Keratinocyte (primary cell): ENCODE results near the gene LRIG1. TPM values are rescaled to one million over a fixed set of nuclear protein-coding genes. Genes with fewer than 3 reads are reported as not detected.

Experiments used
- DNase-seq: peaks from one replicate; pipeline ENCODE4 v3.0.0-alpha.2; 2011; ENCODE audit warnings: low read depth, missing footprints, low spot score
- FAIRE-seq: peaks from 2 replicates; lab custom pipeline; 2011; peaks lifted over from hg19 to GRCh38; lab: Jason Lieb, UNC
- H2AFZ ChIP-seq: 2 replicates; pipeline ENCODE4 v1.6.0; 2012; ENCODE audit warnings: low read length, control low read depth, inconsistent platforms; ENCODE audit not compliant: control insufficient read depth
- H3K27ac ChIP-seq: 2 replicates; pipeline ENCODE4 v1.5.1; 2011; ENCODE audit warnings: low read length; ENCODE audit not compliant: control insufficient read depth, insufficient read depth
- H3K27me3 ChIP-seq: 3 replicates; pipeline ENCODE4 v1.6.0; 2011; ENCODE audit warnings: low read length; ENCODE audit not compliant: control insufficient read depth, insufficient read depth; ENCODE audit errors: extremely low read depth
- H3K36me3 ChIP-seq, 2 experiments: 2 replicates in 1 of 2; 3 replicates in 1 of 2; pipeline ENCODE4 v1.5.1; 2011; ENCODE audit warnings: low read length in 2 of 2, mild to moderate bottlenecking in 1 of 2; ENCODE audit not compliant: control insufficient read depth in 2 of 2, insufficient read depth in 2 of 2; ENCODE audit errors: extremely low read depth in 1 of 2
- H3K4me1 ChIP-seq: 3 replicates; pipeline ENCODE4 v1.5.1; 2011; ENCODE audit warnings: low read length; ENCODE audit not compliant: control insufficient read depth, insufficient read depth; ENCODE audit errors: extremely low read depth
- H3K4me2 ChIP-seq: 3 replicates; pipeline ENCODE4 v1.6.0; 2011; ENCODE audit warnings: low read depth, low read length; ENCODE audit not compliant: control insufficient read depth, insufficient read depth; ENCODE audit errors: extremely low read depth
- H3K4me3 ChIP-seq, 3 experiments: fragments of 200-600 bp in 1 of 3; sonication (generic) in 1 of 3; 2 replicates in 2 of 3; 3 replicates in 1 of 3; pipeline ENCODE4 v1.5.1; 2011 to 2016; ENCODE audit warnings: low read length in 3 of 3, mild to moderate bottlenecking in 3 of 3, control low read depth in 2 of 3, inconsistent platforms in 1 of 3, low read depth in 1 of 3, mixed read lengths in 1 of 3, mixed run types in 1 of 3, moderate library complexity in 1 of 3; ENCODE audit not compliant: control insufficient read depth in 2 of 3, insufficient read depth in 2 of 3; ENCODE audit errors: extremely low read depth in 1 of 3
- H3K79me2 ChIP-seq: 2 replicates; pipeline ENCODE4 v1.6.0; 2012; ENCODE audit warnings: low read length; ENCODE audit not compliant: control insufficient read depth, insufficient read depth
- H3K9ac ChIP-seq: 3 replicates; pipeline ENCODE4 v1.6.0; 2011; ENCODE audit warnings: low read length; ENCODE audit not compliant: control insufficient read depth, insufficient read depth; ENCODE audit errors: extremely low read depth
- H3K9me1 ChIP-seq: 3 replicates; pipeline ENCODE4 v1.6.0; 2011; ENCODE audit warnings: low read length; ENCODE audit not compliant: control insufficient read depth, insufficient read depth; ENCODE audit errors: extremely low read depth
- H3K9me3 ChIP-seq: 2 replicates; pipeline ENCODE4 v1.5.1; 2012; ENCODE audit warnings: low read depth, low read length; ENCODE audit not compliant: control insufficient read depth
- H4K20me1 ChIP-seq: 3 replicates; pipeline ENCODE4 v1.6.0; 2011; ENCODE audit warnings: low read length; ENCODE audit not compliant: control insufficient read depth, insufficient read depth; ENCODE audit errors: extremely low read depth
- EZH2 ChIP-seq: IDR thresholded peaks from one replicate; pipeline ENCODE4 v1.6.1; 2012; ENCODE audit warnings: inconsistent platforms, mild to moderate bottlenecking, low read length, moderate library complexity
- dilution Hi-C: fragments of 300-500 bp; cut with MboI; formaldehyde crosslinking; loops from one replicate; pipeline ENCODE4 v1.7.0; 2020; ENCODE audit warnings: low sequenced_read_pairs; ENCODE audit not compliant: extremely low pct_ligation_motif_present
- polyA plus RNA-seq, 5 experiments: library from polyadenylated mRNA; depleted of rRNA in 3 of 5; stranded (reverse) in 3 of 5; stranded (forward) in 1 of 5; unstranded in 1 of 5; fragments of >200 nt; gene quantifications; 1 replicate in 1 of 5; 2 replicates in 3 of 5; 3 replicates in 1 of 5; pipeline versions ENCODE4 v1.2.1 to v1.2.3, GENCODE V29; 2011 to 2012; ENCODE audit warnings: missing spikeins in 2 of 5, low read depth in 1 of 5, low replicate concordance in 1 of 5
- TF ChIP-seq, protein P1 (sequence below), 3 experiments: IDR thresholded peaks in 1 of 3; conservative IDR thresholded peaks in 1 of 3; optimal IDR thresholded peaks in 1 of 3; 2 replicates in 2 of 3; 3 replicates in 1 of 3; pipeline versions ENCODE3 to v1.5.1; 2011; ENCODE audit warnings: low read length in 3 of 3, mild to moderate bottlenecking in 3 of 3, moderate library complexity in 2 of 3, control low read depth in 1 of 3, inconsistent platforms in 1 of 3; ENCODE audit not compliant: insufficient read depth in 2 of 3; ENCODE audit errors: extremely low read depth in 1 of 3

The LRIG1 gene
- polyA plus RNA-seq, 1 donor (not counting 4 experiments of a cell fraction or from before 2014, with no cell fraction given), result 17.2 TPM

DNA sequence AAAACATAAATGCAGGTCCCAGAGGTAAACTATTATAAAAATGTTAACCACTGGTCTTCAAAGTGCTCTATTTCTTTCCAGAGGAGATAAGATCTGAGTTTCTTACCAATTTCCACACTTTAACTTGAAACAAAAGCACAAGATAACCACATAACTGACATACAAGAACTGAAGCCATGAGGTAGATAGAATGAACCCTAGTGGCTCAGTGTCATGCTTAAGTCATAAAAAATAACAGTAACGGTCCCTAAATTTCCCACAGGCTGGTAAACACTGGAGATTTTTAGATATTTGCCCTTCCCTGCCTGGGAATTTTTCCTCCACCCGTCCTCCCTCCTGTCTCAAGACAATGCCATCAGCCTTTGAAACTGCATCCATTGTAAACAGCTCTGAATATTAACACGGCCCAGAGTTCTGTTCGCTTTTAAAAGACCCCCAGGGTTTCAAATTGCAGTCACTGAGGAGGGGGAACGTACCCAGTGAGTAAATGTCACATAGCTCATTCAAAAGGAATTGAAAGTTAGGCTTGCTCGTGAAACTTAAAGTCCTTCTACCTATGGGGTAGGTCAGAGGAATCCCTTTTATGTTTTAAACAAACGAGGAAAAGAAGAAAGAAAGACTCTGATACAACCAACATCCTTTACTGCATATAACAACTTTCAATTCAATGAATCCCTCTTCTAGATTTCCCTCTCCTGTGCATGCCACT is 5.7 kb downstream of the LRIG1 start:
- H3K4me2 ChIP-seq, result no peak overlapping the region
- H3K4me3 ChIP-seq, result no peak overlapping the region
- H3K36me3 ChIP-seq, result no peaks in the 10 kb centered on the region
- H4K20me1 ChIP-seq, result no peaks in the 10 kb centered on the region
- H3K9me3 ChIP-seq, result no peaks in the 10 kb centered on the region
- FAIRE-seq, result no peak
- H3K27me3 ChIP-seq, result no peaks in the 10 kb centered on the region
- H3K9me1 ChIP-seq, result no peaks in the 10 kb centered on the region
- H2AFZ ChIP-seq, result no peak overlapping the region
- DNase-seq, result no peak
- dilution Hi-C loops, result no loop called here
- peaks cover 67% of the 10 kb centered on the region for H3K79me2 ChIP-seq
- peaks cover 28% of the 10 kb centered on the region for H3K4me1 ChIP-seq
- H3K27ac ChIP-seq, result no peak overlapping the region
- TF ChIP-seq, protein P1, sequence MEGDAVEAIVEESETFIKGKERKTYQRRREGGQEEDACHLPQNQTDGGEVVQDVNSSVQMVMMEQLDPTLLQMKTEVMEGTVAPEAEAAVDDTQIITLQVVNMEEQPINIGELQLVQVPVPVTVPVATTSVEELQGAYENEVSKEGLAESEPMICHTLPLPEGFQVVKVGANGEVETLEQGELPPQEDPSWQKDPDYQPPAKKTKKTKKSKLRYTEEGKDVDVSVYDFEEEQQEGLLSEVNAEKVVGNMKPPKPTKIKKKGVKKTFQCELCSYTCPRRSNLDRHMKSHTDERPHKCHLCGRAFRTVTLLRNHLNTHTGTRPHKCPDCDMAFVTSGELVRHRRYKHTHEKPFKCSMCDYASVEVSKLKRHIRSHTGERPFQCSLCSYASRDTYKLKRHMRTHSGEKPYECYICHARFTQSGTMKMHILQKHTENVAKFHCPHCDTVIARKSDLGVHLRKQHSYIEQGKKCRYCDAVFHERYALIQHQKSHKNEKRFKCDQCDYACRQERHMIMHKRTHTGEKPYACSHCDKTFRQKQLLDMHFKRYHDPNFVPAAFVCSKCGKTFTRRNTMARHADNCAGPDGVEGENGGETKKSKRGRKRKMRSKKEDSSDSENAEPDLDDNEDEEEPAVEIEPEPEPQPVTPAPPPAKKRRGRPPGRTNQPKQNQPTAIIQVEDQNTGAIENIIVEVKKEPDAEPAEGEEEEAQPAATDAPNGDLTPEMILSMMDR (optimal IDR thresholded peaks at IDR 0.05 in 1 of 3, IDR thresholded peaks at IDR 0.05 in 1 of 3, conservative IDR thresholded peaks at IDR 0.05 in 1 of 3; ENCODE audit: extremely low read depth in 1 of 3, insufficient read depth in 2 of 3, low read length in 3 of 3), result no peak
- TF ChIP-seq EZH2, result no peak
- H3K9ac ChIP-seq, result no peak overlapping the region

DNA sequence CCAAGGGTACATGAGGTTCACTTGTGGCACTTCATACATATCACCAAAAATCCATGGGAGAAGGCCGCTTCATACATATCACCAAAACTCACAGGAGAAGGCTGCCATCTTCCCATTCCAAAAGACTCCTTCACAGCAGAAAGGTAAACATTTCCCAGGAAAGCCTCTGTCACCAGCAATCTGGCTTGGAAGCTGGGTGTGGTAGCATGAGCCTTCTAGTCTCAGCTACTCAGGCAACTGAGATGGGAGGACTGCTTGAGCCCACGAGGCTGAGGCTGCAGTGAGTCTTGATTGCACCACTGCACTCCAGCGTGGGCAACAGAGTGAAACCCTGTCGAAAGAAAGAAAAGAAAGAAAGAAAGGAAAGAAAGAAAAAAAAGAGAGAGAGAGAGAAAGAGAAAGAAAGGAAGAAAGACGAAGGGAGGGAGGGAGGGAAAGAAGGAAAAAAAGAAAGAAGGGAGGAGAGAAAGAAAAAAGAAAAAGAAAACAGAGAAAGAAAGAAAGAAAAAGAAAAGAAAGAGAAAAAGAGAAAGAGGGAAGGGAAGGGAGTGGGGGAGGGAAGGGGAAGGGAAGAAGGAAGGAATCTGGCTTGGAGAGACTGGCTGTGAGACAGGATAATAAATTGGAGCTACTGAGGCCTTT is 7.2 kb downstream of the LRIG1 start:
- no peak for FAIRE-seq
- dilution Hi-C loops, result no loop called here
- H3K79me2 ChIP-seq, result peaks cover 62% of the 10 kb centered on the region

More for the DNA sequence above, 7.2 kb downstream of the LRIG1 start:
- Histone ChIP-seq H3K27me3 (no peaks in the 10 kb centered on the region), H3K4me1 (peaks cover 19% of the 10 kb centered on the region), H3K9ac (no peak overlapping the region), H3K4me3 (no peak overlapping the region), H3K9me1 (no peaks in the 10 kb centered on the region), H3K27ac (no peak overlapping the region), H3K4me2 (no peak overlapping the region), H3K9me3 (no peaks in the 10 kb centered on the region), H4K20me1 (no peaks in the 10 kb centered on the region), H3K36me3 (no peaks in the 10 kb centered on the region), H2AFZ (no peak overlapping the region)
- no peak for DNase-seq
- TF ChIP-seq, protein P1 (optimal IDR thresholded peaks at IDR 0.05 in 1 of 3, IDR thresholded peaks at IDR 0.05 in 1 of 3, conservative IDR thresholded peaks at IDR 0.05 in 1 of 3; ENCODE audit: extremely low read depth in 1 of 3, insufficient read depth in 2 of 3, low read length in 3 of 3), result no peak
- TF ChIP-seq EZH2, result no peak
